Uterus (tissue), 2 donors: Measurements from ENCODE around the gene ANKDD1B.

Experiments used
- CTCF ChIP-seq, 4 experiments: fragments of 200-600 bp in 2 of 4; fragments of 450-650 bp in 2 of 4; sonication (generic) in 2 of 4; IDR thresholded peaks; one replicate each; pipeline ENCODE4 v1.5.1; 2016 to 2019; ENCODE audit warnings: antibody characterized with exemption in 4 of 4, mild to moderate bottlenecking in 2 of 4, moderate library complexity in 1 of 4
- POLR2A ChIP-seq, 2 donors: fragments of 450-650 bp; IDR thresholded peaks; one replicate each; pipeline ENCODE4 v1.6.1; 2016; ENCODE audit warnings: antibody characterized with exemption in 2 of 2, mild to moderate bottlenecking in 1 of 2, moderate library complexity in 1 of 2

GRCh38 chr5:75686480-75686879 lies 75.2 kb downstream of the ANKDD1B start:
- TF ChIP-seq CTCF (IDR thresholded peaks at IDR 0.05) = no peak
- TF ChIP-seq POLR2A (IDR thresholded peaks at IDR 0.05) = no peak
